OCI-LY3 (cell line): ENCODE measurements around the gene NEXMIF.
"Not testable (repeated sequence)": the region's sequence is repeated elsewhere in the genome, so short reads cannot be mapped to it uniquely, and the experiment has no call there.

Source experiments
- H2AFZ ChIP-seq: fragments of 200-600, 300-600 bp; shearing (Covaris generic); 2 replicates; pipeline ENCODE4 v1.6.0; 2014; ENCODE audit warnings: antibody characterized with exemption, low read depth, low read length
- H3K27ac ChIP-seq: fragments of 200-600, 300-600 bp; sonication (generic); 2 replicates; pipeline ENCODE4 v1.5.1; 2014; ENCODE audit warnings: mild to moderate bottlenecking, low read length, moderate library complexity, mixed read lengths
- H3K27me3 ChIP-seq: fragments of 200-600, 300-600 bp; sonication (generic); 2 replicates; pipeline ENCODE4 v1.6.1; 2014; ENCODE audit warnings: low read depth, low read length, mixed read lengths
- H3K36me3 ChIP-seq: fragments of 200-600, 300-600 bp; sonication (generic); replicated peaks from 2 replicates; pipeline ENCODE3; 2014; ENCODE audit warnings: low read depth, low read length, mixed read lengths
- H3K4me1 ChIP-seq: fragments of 300-600, 200-600 bp; sonication (generic); 2 replicates; pipeline ENCODE4 v1.6.1; 2014; ENCODE audit warnings: low read length, mixed read lengths
- H3K4me2 ChIP-seq: fragments of 200-600, 300-600 bp; sonication (generic); 2 replicates; pipeline ENCODE4 v1.6.1; 2014; ENCODE audit warnings: low read length, mixed read lengths
- H3K4me3 ChIP-seq: fragments of 300-600, 200-600 bp; sonication (generic); 2 replicates; pipeline ENCODE4 v1.5.1; 2014; ENCODE audit warnings: antibody characterized with exemption, mild to moderate bottlenecking, low read length, moderate library complexity
- H3K79me2 ChIP-seq: fragments of 300-600, 200-600 bp; shearing (Covaris generic); 2 replicates; pipeline ENCODE4 v1.6.1; 2014; ENCODE audit warnings: mild to moderate bottlenecking, low read length, mixed read lengths
- H3K9ac ChIP-seq: fragments of 300-600, 200-600 bp; shearing (Covaris generic); 2 replicates; pipeline ENCODE4 v1.6.0; 2014; ENCODE audit warnings: mild to moderate bottlenecking, low read length, moderate library complexity
- H3K9me3 ChIP-seq: fragments of 200-600, 300-600 bp; shearing (Covaris generic); 2 replicates; pipeline ENCODE4 v1.6.1; 2014; ENCODE audit warnings: low read length, mixed read lengths; ENCODE audit not compliant: insufficient read depth
- H4K20me1 ChIP-seq: fragments of 200-600, 300-600 bp; sonication (generic); 2 replicates; pipeline ENCODE4 v1.6.1; 2016; ENCODE audit warnings: low read length, mixed read lengths; ENCODE audit not compliant: insufficient read depth
- CTCF ChIP-seq: fragments of 200-600, 300-600 bp; sonication (generic); IDR thresholded peaks from 2 replicates; pipeline ENCODE4 v1.5.1; 2014; ENCODE audit warnings: antibody characterized with exemption, low read length, low read depth
- EZH2phosphoT487 ChIP-seq: fragments of 200-600 bp; shearing (Covaris generic); IDR thresholded peaks from 2 replicates; pipeline ENCODE4 v1.6.1; 2018; ENCODE audit warnings: antibody characterized with exemption, mixed run types, low read depth

NEXMIF gene

GRCh38 chrX:74835566-74835965 is 89.7 kb downstream of the NEXMIF start:
- Histone ChIP-seq H4K20me1 (no peaks in the 10 kb centered on the region), H3K4me3 (no peak overlapping the region), H3K9me3 (no peaks in the 10 kb centered on the region), H3K79me2 (no peaks in the 10 kb centered on the region), H3K9ac (no peak overlapping the region), H3K27me3 (no peaks in the 10 kb centered on the region), H3K27ac (no peak overlapping the region), H2AFZ (no peak overlapping the region), H3K4me2 (no peak overlapping the region), H3K4me1 (no peaks in the 10 kb centered on the region), H3K36me3 (no peaks in the 10 kb centered on the region)
- TF ChIP-seq CTCF (peak; percentile 37; the same call in 1 of the 2 replicates), EZH2phosphoT487 (no peak)

GRCh38 chrX:74819797-74820196 is 105.5 kb downstream of the NEXMIF start:
- H3K9me3 ChIP-seq, H3K36me3 ChIP-seq: not testable (repeated sequence)

GRCh38 chrX:74814681-74815080 is 110.6 kb downstream of the NEXMIF start:
- no peak overlapping the region for H3K4me3 ChIP-seq
- H3K9ac ChIP-seq = no peak overlapping the region
- no peaks in the 10 kb centered on the region for H3K4me1 ChIP-seq

More at GRCh38 chrX:74819797-74820196, 105.5 kb downstream of the NEXMIF start:
- H3K4me1 ChIP-seq, H3K4me2 ChIP-seq, H3K79me2 ChIP-seq, H3K27me3 ChIP-seq, H2AFZ ChIP-seq, H4K20me1 ChIP-seq, H3K9ac ChIP-seq, H3K27ac ChIP-seq, H3K4me3 ChIP-seq: not testable (repeated sequence)

GRCh38 chrX:74804574-74804973 is 120.7 kb downstream of the NEXMIF start:
- Histone ChIP-seq H3K27me3 (no peaks in the 10 kb centered on the region), H3K4me3 (no peak overlapping the region), H3K9me3 (no peaks in the 10 kb centered on the region)

More at GRCh38 chrX:74814681-74815080, 110.6 kb downstream of the NEXMIF start:
- Histone ChIP-seq H3K9me3 (no peaks in the 10 kb centered on the region), H3K36me3 (no peaks in the 10 kb centered on the region), H3K27me3 (no peaks in the 10 kb centered on the region), H4K20me1 (no peaks in the 10 kb centered on the region), H2AFZ (no peak overlapping the region), H3K79me2 (no peaks in the 10 kb centered on the region), H3K27ac (no peak overlapping the region), H3K4me2 (no peak overlapping the region)
- TF ChIP-seq CTCF (no peak), EZH2phosphoT487 (no peak)

More at GRCh38 chrX:74804574-74804973, 120.7 kb downstream of the NEXMIF start:
- 0 out of 2 replicates have a peak, but pooled peaks cover 3% of the 10 kb centered on the region for H3K4me1 ChIP-seq
- H3K4me2 ChIP-seq = no peak overlapping the region
- no peak for TF ChIP-seq EZH2phosphoT487
- TF ChIP-seq CTCF = no peak
- H3K9ac ChIP-seq = no peak overlapping the region
- no peaks in the 10 kb centered on the region for H3K79me2 ChIP-seq
- H2AFZ ChIP-seq = no peak overlapping the region
- no peaks in the 10 kb centered on the region for H4K20me1 ChIP-seq
- no peak overlapping the region for H3K27ac ChIP-seq
- no peaks in the 10 kb centered on the region for H3K36me3 ChIP-seq
